AG04450 (cell line): ENCODE data around the gene SYK. TPM values are rescaled to one million over a fixed set of nuclear protein-coding genes. Genes with fewer than 3 reads are reported as not detected.

Experiments used
- CTCF ChIA-PET: fragments of 300-600, 350-600 bp; formaldehyde crosslinking; extraction: SDS; loops from one replicate; lab custom pipeline; 2022; ENCODE audit warnings: antibody characterized with exemption, inconsistent platforms; lab: Charles Lee
- POLR2A ChIA-PET: fragments of 350-600 bp; formaldehyde crosslinking; extraction: SDS; loops from one replicate; lab custom pipeline; 2021; ENCODE audit warnings: antibody characterized with exemption, inconsistent platforms; lab: Yijun Ruan, JAX
- DNase-seq: peaks from one replicate; pipeline ENCODE4 v3.0.0-alpha.2; 2011; ENCODE audit warnings: low read depth, low spot score
- H3K27ac ChIP-seq: one replicate; pipeline ENCODE4 v1.5.1; 2012; ENCODE audit warnings: low read depth, low read length, control low read depth
- H3K27me3 ChIP-seq: one replicate; pipeline ENCODE4 v1.6.0; 2012; ENCODE audit warnings: low read length; ENCODE audit not compliant: control insufficient read depth, insufficient read depth
- H3K4me3 ChIP-seq: 2 replicates; pipeline ENCODE4 v1.5.1; 2011; ENCODE audit warnings: mild to moderate bottlenecking, low read depth, low read length, control low read depth
- H3K9me3 ChIP-seq: 2 replicates; pipeline ENCODE4 v1.5.1; 2012; ENCODE audit warnings: low read length; ENCODE audit not compliant: control insufficient read depth, insufficient read depth
- CTCF ChIP-seq: IDR thresholded peaks from 2 replicates; pipeline ENCODE4 v1.5.1; 2011; ENCODE audit warnings: low read depth, low read length, control low read depth, inconsistent platforms
- polyA plus RNA-seq: library from polyadenylated mRNA; depleted of rRNA; stranded (reverse); fragments of >200 nt; gene quantifications from 2 replicates; pipeline ENCODE4 v1.2.3, GENCODE V29; 2011

SYK gene
- polyA plus RNA-seq, 1 experiment = not detected

GRCh38 chr9:90838098-90838497 lies 36.5 kb downstream of the SYK start:
- TF ChIP-seq CTCF = no peak
- no peak overlapping the region for H3K4me3 ChIP-seq
- H3K27me3 ChIP-seq = no peaks in the 10 kb centered on the region
- H3K9me3 ChIP-seq = peaks cover 15% of the 10 kb centered on the region; the same call in 1 of the 2 replicates
- DNase-seq = no peak
- POLR2A ChIA-PET = no interaction called here
- CTCF ChIA-PET = no interaction called here
- H3K27ac ChIP-seq = no peak overlapping the region

- Histone ChIP-seq H3K27ac (no peak overlapping the region), H3K9me3 (peaks cover 16% of the 10 kb centered on the region; the same call in 1 of the 2 replicates), H3K4me3 (no peak overlapping the region), H3K27me3 (no peaks in the 10 kb centered on the region)
- POLR2A ChIA-PET = no interaction called here
- CTCF ChIA-PET = no interaction called here
- no peak for TF ChIP-seq CTCF
- DNase-seq = no peak
Measured at GRCh38 chr9:90838581-90839154, 37.0 kb downstream of the SYK start.

- Histone ChIP-seq H3K9me3 (peaks cover 16% of the 10 kb centered on the region; the same call in 1 of the 2 replicates), H3K27me3 (no peaks in the 10 kb centered on the region), H3K27ac (no peak overlapping the region), H3K4me3 (no peak overlapping the region)
- no peak for TF ChIP-seq CTCF
- DNase-seq = no peak
- POLR2A ChIA-PET = no interaction called here
- CTCF ChIA-PET = no interaction called here
Measured at GRCh38 chr9:90839183-90839728, 37.6 kb downstream of the SYK start.

- H3K9me3 ChIP-seq = peaks cover 16% of the 10 kb centered on the region; the same call in 1 of the 2 replicates
- DNase-seq = no peak
- no peaks in the 10 kb centered on the region for H3K27me3 ChIP-seq
- no peak for TF ChIP-seq CTCF
- H3K27ac ChIP-seq = no peak overlapping the region
- H3K4me3 ChIP-seq = no peak overlapping the region
- POLR2A ChIA-PET = no interaction called here
- CTCF ChIA-PET = no interaction called here
Measured at GRCh38 chr9:90840696-90841095, 39.1 kb downstream of the SYK start.

GRCh38 chr9:90841213-90841612 lies 39.6 kb downstream of the SYK start:
- POLR2A ChIA-PET = no interaction called here
- Histone ChIP-seq H3K27ac (no peak overlapping the region), H3K27me3 (no peaks in the 10 kb centered on the region), H3K4me3 (no peak overlapping the region), H3K9me3 (peaks cover 16% of the 10 kb centered on the region; the same call in 1 of the 2 replicates)
- no peak for TF ChIP-seq CTCF
- no peak for DNase-seq
- CTCF ChIA-PET = no interaction called here
